SK-N-SH treated with all-trans-retinoic acid at 6 μM for 48 hours (cell line): Measurements from ENCODE around the gene IL16.
A peak's percentile ranks its signal among the peaks of the same experiment; 100 is the strongest.

Source experiments
- ATAC-seq: fragments of 200-7000 bp; cut with Tn5 transposase; 3 replicates; pipeline ENCODE4 v1.9.1; 2020; ENCODE audit warnings: mild to moderate bottlenecking, moderate library complexity
- ARNTL ChIP-seq: fragments of 450-650 bp; formaldehyde crosslinking; IDR thresholded peaks from 2 replicates; pipeline ENCODE4 v1.5.0; 2020; ENCODE audit warnings: low read depth, mild to moderate bottlenecking, moderate library complexity, borderline replicate concordance
- CREB5 ChIP-seq: fragments of 250-450 bp; sonication (Bioruptor Pico); IDR thresholded peaks from 2 replicates; pipeline ENCODE4 v1.5.1; 2020; ENCODE audit warnings: low read depth, mild to moderate bottlenecking, moderate library complexity
- CSDC2 ChIP-seq: fragments of 250-450 bp; sonication (Bioruptor Pico); IDR thresholded peaks from 2 replicates; pipeline ENCODE4 v1.5.0; 2020; ENCODE audit warnings: mild to moderate bottlenecking, moderate library complexity
- ESRRG ChIP-seq: fragments of 250-450 bp; sonication (Bioruptor Pico); IDR thresholded peaks from 2 replicates; pipeline ENCODE4 v1.6.1; 2021; ENCODE audit warnings: mild to moderate bottlenecking
- GLIS3 ChIP-seq: fragments of 250-450 bp; sonication (Bioruptor Pico); IDR thresholded peaks from 2 replicates; pipeline ENCODE4 v1.5.0; 2020; ENCODE audit warnings: mild to moderate bottlenecking, moderate library complexity
- ISL1 ChIP-seq: fragments of 250-450 bp; sonication (Bioruptor Pico); IDR thresholded peaks from 2 replicates; pipeline ENCODE4 v2.1.2; 2022; ENCODE audit warnings: mild to moderate bottlenecking, moderate library complexity
- OSR1 ChIP-seq: fragments of 250-450 bp; sonication (Bioruptor Pico); IDR thresholded peaks from 2 replicates; pipeline ENCODE4 v1.8.0; 2022; ENCODE audit warnings: moderate library complexity, mild to moderate bottlenecking, inconsistent platforms
- RARB ChIP-seq: fragments of 250-450 bp; sonication (Bioruptor Pico); IDR thresholded peaks from 2 replicates; pipeline ENCODE4 v1.8.0; 2021; ENCODE audit warnings: mild to moderate bottlenecking, moderate library complexity
- SNAI2 ChIP-seq: fragments of 250-450 bp; sonication (Bioruptor Pico); IDR thresholded peaks from 2 replicates; pipeline ENCODE4 v1.5.0; 2020; ENCODE audit warnings: mild to moderate bottlenecking, moderate library complexity
- TCF4 ChIP-seq: fragments of 250-450 bp; sonication (Bioruptor Pico); IDR thresholded peaks from 2 replicates; pipeline ENCODE4 v1.8.0; 2021; ENCODE audit warnings: mild to moderate bottlenecking, moderate library complexity, borderline replicate concordance
- TOX ChIP-seq: fragments of 250-450 bp; sonication (Bioruptor Pico); IDR thresholded peaks from 2 replicates; pipeline ENCODE4 v1.8.0; 2021; ENCODE audit warnings: mild to moderate bottlenecking, moderate library complexity, borderline replicate concordance
- ZC3H10 ChIP-seq: fragments of 250-450 bp; sonication (Bioruptor Pico); IDR thresholded peaks from 2 replicates; pipeline ENCODE4 v1.5.1; 2021; ENCODE audit warnings: mild to moderate bottlenecking, moderate library complexity
- ZFP3 ChIP-seq: fragments of 250-450 bp; sonication (Bioruptor Pico); IDR thresholded peaks from 2 replicates; pipeline ENCODE4 v1.5.0; 2020; ENCODE audit warnings: mild to moderate bottlenecking, moderate library complexity
- ZFP30 ChIP-seq: fragments of 450-650 bp; formaldehyde crosslinking; IDR thresholded peaks from 2 replicates; pipeline ENCODE4 v1.5.0; 2022; ENCODE audit warnings: mild to moderate bottlenecking, moderate library complexity
- ZNF565 ChIP-seq: fragments of 450-650 bp; formaldehyde crosslinking; conservative IDR thresholded peaks from 2 replicates; pipeline ENCODE4 v1.5.0; 2020; ENCODE audit warnings: low read depth, mild to moderate bottlenecking, moderate library complexity
- ZNF8 ChIP-seq: fragments of 450-650 bp; formaldehyde crosslinking; IDR thresholded peaks from 2 replicates; pipeline ENCODE4 v1.5.0; 2020; ENCODE audit warnings: mild to moderate bottlenecking, moderate library complexity
- TF ChIP-seq, protein P1 (sequence below): fragments of 250-450 bp; sonication (Bioruptor Pico); IDR thresholded peaks from 2 replicates; pipeline ENCODE4 v1.5.0; 2020; ENCODE audit warnings: mild to moderate bottlenecking, moderate library complexity
- TF ChIP-seq, protein P2 (sequence below): fragments of 250-450 bp; sonication (Bioruptor Pico); IDR thresholded peaks from 2 replicates; pipeline ENCODE4 v1.5.1; 2021; ENCODE audit warnings: mild to moderate bottlenecking, moderate library complexity

Gene IL16

GRCh38 chr15:81296186-81296585, 99.5 kb downstream of the IL16 start:
- ATAC-seq = no peak
- TF ChIP-seq GLIS3 (CRISPR knock-in tag) (no peak), ZFP30 (CRISPR knock-in tag) (no peak), ZNF8 (CRISPR knock-in tag) (no peak), ZNF565 (CRISPR knock-in tag) (no peak), CSDC2 (CRISPR knock-in tag) (no peak), RARB (CRISPR knock-in tag) (no peak), ZC3H10 (CRISPR knock-in tag) (no peak), TOX (CRISPR knock-in tag) (no peak), ISL1 (CRISPR knock-in tag) (no peak), SNAI2 (CRISPR knock-in tag) (no peak), TCF4 (CRISPR knock-in tag) (no peak), ZFP3 (CRISPR knock-in tag) (no peak), OSR1 (CRISPR knock-in tag) (no peak), ARNTL (CRISPR knock-in tag) (no peak)
- TF ChIP-seq, protein P1, sequence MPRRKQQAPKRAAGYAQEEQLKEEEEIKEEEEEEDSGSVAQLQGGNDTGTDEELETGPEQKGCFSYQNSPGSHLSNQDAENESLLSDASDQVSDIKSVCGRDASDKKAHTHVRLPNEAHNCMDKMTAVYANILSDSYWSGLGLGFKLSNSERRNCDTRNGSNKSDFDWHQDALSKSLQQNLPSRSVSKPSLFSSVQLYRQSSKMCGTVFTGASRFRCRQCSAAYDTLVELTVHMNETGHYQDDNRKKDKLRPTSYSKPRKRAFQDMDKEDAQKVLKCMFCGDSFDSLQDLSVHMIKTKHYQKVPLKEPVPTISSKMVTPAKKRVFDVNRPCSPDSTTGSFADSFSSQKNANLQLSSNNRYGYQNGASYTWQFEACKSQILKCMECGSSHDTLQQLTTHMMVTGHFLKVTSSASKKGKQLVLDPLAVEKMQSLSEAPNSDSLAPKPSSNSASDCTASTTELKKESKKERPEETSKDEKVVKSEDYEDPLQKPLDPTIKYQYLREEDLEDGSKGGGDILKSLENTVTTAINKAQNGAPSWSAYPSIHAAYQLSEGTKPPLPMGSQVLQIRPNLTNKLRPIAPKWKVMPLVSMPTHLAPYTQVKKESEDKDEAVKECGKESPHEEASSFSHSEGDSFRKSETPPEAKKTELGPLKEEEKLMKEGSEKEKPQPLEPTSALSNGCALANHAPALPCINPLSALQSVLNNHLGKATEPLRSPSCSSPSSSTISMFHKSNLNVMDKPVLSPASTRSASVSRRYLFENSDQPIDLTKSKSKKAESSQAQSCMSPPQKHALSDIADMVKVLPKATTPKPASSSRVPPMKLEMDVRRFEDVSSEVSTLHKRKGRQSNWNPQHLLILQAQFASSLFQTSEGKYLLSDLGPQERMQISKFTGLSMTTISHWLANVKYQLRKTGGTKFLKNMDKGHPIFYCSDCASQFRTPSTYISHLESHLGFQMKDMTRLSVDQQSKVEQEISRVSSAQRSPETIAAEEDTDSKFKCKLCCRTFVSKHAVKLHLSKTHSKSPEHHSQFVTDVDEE (CRISPR knock-in tag) = no peak
- TF ChIP-seq, protein P2, sequence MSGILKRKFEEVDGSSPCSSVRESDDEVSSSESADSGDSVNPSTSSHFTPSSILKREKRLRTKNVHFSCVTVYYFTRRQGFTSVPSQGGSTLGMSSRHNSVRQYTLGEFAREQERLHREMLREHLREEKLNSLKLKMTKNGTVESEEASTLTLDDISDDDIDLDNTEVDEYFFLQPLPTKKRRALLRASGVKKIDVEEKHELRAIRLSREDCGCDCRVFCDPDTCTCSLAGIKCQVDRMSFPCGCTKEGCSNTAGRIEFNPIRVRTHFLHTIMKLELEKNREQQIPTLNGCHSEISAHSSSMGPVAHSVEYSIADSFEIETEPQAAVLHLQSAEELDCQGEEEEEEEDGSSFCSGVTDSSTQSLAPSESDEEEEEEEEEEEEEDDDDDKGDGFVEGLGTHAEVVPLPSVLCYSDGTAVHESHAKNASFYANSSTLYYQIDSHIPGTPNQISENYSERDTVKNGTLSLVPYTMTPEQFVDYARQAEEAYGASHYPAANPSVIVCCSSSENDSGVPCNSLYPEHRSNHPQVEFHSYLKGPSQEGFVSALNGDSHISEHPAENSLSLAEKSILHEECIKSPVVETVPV = no peak

GRCh38 chr15:81296673-81297072, 100.0 kb downstream of the IL16 start:
- no peak for ATAC-seq
- TF ChIP-seq RARB (CRISPR knock-in tag) = no peak

DNA sequence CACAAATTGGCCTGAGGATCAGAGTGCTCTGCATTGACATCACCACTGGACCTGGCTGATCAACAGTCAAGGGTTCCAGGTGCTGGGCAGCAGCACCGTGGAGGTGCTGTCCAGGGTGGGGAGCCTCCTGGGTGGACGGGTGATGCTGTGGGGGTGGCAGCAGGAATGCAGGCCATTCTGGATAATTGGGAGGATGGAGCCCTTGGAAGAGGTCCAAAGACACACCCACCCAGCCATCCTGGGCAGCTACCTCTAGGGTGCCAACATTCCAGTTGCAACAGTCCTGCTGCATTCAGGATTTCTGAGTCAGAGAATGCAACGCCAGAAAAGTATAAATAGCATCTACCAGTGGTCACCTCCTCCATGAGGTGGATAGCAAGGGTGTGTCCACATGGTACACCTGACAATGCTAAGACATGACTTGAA, 100.5 kb downstream of the IL16 start:
- TF ChIP-seq CSDC2 (CRISPR knock-in tag) = no peak
- TF ChIP-seq CREB5 (CRISPR knock-in tag) = no peak
- TF ChIP-seq ARNTL (CRISPR knock-in tag) = no peak
- no peak for TF ChIP-seq ISL1 (CRISPR knock-in tag)
- peak; percentile 41; the same call in 1 of the 3 replicates for ATAC-seq

DNA sequence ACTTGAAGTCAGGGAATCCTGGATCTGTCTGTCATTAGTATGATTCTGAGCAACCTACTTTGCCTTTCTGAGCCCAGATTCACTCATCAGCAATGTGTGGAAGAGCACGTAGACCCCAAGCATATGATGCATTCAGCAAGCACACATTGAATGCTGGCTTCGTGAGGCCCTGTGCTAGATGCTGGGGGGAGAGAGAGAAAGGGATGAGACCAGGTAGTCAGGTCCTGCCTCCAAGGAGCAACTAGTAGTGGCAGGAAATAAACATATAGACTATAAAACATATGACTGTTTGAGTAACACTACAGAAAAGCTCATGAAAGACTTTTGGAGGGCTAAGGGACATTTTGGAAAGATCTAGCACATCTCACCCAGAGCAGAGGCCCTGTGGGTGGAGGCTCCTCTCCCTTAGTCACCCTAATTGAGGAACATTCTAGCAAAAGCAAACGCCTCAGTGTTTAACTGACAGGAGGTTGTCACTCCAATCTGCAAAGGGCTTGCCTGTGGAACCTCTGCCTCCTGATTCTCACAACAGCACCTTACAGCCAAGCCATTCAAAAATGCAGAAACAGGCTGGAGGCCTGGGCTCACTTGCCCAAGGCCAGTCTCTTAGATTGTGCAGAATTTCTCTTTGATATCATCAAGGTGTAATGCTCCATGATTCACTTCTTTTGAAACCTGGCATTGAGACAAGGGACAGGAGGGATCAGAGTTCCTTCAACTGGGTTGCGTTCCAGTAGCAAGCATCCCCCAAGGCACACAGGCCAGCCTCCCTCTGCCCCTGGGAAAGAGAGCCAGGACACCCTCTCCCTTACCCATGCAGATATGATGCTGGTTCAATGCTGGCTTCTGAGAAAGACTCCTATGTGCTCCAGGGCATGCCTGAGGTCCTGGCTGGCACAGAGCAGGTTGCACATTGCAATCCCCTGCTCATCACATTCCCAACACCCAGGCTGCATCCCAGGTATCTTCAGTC, 101.2 kb downstream of the IL16 start:
- TF ChIP-seq ISL1 (CRISPR knock-in tag) (no peak), TOX (CRISPR knock-in tag) (no peak), SNAI2 (CRISPR knock-in tag) (no peak), RARB (CRISPR knock-in tag) (no peak), TCF4 (CRISPR knock-in tag) (no peak), ZC3H10 (CRISPR knock-in tag) (no peak), ZFP3 (CRISPR knock-in tag) (no peak), GLIS3 (CRISPR knock-in tag) (no peak), ESRRG (CRISPR knock-in tag) (no peak)
- TF ChIP-seq, protein P2 = no peak
- no peak for ATAC-seq
